GM12878 (cell line): ENCODE data around the gene APOA4. TPM values are rescaled to one million over a fixed set of nuclear protein-coding genes. Genes with fewer than 3 reads are reported as not detected.

Source experiments
- ATAC-seq: fragments of 200-7000 bp; cut with Tn5 transposase; 3 replicates; pipeline ENCODE4 v1.9.1; 2020; ENCODE audit warnings: mild to moderate bottlenecking, moderate library complexity
- BruUV-seq: library from RNA; stranded (reverse); fragments of 400-500 nt; replicated peaks from 2 replicates; lab custom pipeline; 2021; lab: Mats Ljungman, UMichigan
- CTCF ChIA-PET: fragments of 300-600 bp; sonication (Branson Sonifier 250); formaldehyde crosslinking; extraction: SDS; loops from one replicate; lab custom pipeline; 2021; ENCODE audit warnings: inconsistent platforms; lab: Yijun Ruan, JAX
- POLR2A ChIA-PET: fragments of 350-600 bp; formaldehyde crosslinking; extraction: SDS; loops from one replicate; lab custom pipeline; 2021; ENCODE audit warnings: inconsistent platforms; lab: Charles Lee
- RAD21 ChIA-PET: fragments of 300-600 bp; sonication (Branson Sonifier 250); formaldehyde crosslinking; loops from one replicate; lab custom pipeline; 2023; ENCODE audit warnings: antibody characterized with exemption; ENCODE audit not compliant: unreplicated experiment; lab: Charles Lee
- SMC1A ChIA-PET: fragments of 300-600 bp; sonication (Branson Sonifier 250); formaldehyde crosslinking; loops from one replicate; lab custom pipeline; 2023; ENCODE audit not compliant: unreplicated experiment, uncharacterized antibody; lab: Charles Lee
- DNase-seq: peaks from one replicate; pipeline ENCODE4 v3.0.0-alpha.2; 2011; ENCODE audit warnings: low read depth, low spot score
- FAIRE-seq: peaks from 3 replicates; lab custom pipeline; 2011; peaks lifted over from hg19 to GRCh38; lab: Jason Lieb, UNC
- H2AFZ ChIP-seq: 2 replicates; pipeline ENCODE4 v1.6.0; 2011; ENCODE audit warnings: low read depth, low read length, control low read depth; ENCODE audit not compliant: control insufficient read depth
- H3K27ac ChIP-seq: 2 replicates; pipeline ENCODE4 v1.5.1; 2011; ENCODE audit warnings: control low read depth; ENCODE audit not compliant: control insufficient read depth, insufficient read depth
- H3K27me3 ChIP-seq, 2 experiments: replicated peaks in 1 of 2; 2 replicates each; pipeline versions ENCODE4 v1.6.0 to v1.6.1; 2011; ENCODE audit warnings: low read length in 1 of 2; ENCODE audit not compliant: control insufficient read depth in 2 of 2, insufficient read depth in 2 of 2
- H3K36me3 ChIP-seq, 2 experiments: 2 replicates each; pipeline ENCODE4 v1.5.1; 2011; ENCODE audit warnings: low read length in 1 of 2; ENCODE audit not compliant: control insufficient read depth in 2 of 2, insufficient read depth in 2 of 2
- H3K4me1 ChIP-seq: 2 replicates; pipeline ENCODE4 v1.6.1; 2011; ENCODE audit warnings: mild to moderate bottlenecking, low read length, moderate library complexity, mixed read lengths; ENCODE audit not compliant: control insufficient read depth, insufficient read depth
- H3K4me2 ChIP-seq: 2 replicates; pipeline ENCODE4 v1.6.0; 2011; ENCODE audit warnings: control low read depth; ENCODE audit not compliant: control insufficient read depth, insufficient read depth
- H3K4me3 ChIP-seq: fragments of 200-600 bp; sonication (generic); 2 replicates; pipeline ENCODE4 v1.5.1; 2016
- H3K79me2 ChIP-seq: 2 replicates; pipeline ENCODE4 v1.6.0; 2011; ENCODE audit warnings: low read length; ENCODE audit not compliant: control insufficient read depth, insufficient read depth
- H3K9ac ChIP-seq: 2 replicates; pipeline ENCODE4 v1.8.0; 2011; ENCODE audit warnings: low read length, control low read depth, mixed read lengths; ENCODE audit not compliant: control insufficient read depth, insufficient read depth
- H3K9me3 ChIP-seq: replicated peaks from 3 replicates; pipeline ENCODE4 v1.5.1; 2011; ENCODE audit warnings: mild to moderate bottlenecking, low read length; ENCODE audit not compliant: control insufficient read depth, insufficient read depth
- H4K20me1 ChIP-seq: 2 replicates; pipeline ENCODE4 v1.6.0; 2011; ENCODE audit not compliant: control insufficient read depth, insufficient read depth
- KAT2A ChIP-seq: conservative IDR thresholded peaks from 2 replicates; pipeline ENCODE4 v1.6.1; 2011; ENCODE audit warnings: low read depth, low read length; ENCODE audit not compliant: control insufficient read depth
- POLR2AphosphoS5 ChIP-seq: IDR thresholded peaks from 2 replicates; pipeline ENCODE4 v1.6.1; 2011; ENCODE audit warnings: mild to moderate bottlenecking, low read length, inconsistent platforms
- ZNF384 ChIP-seq: IDR thresholded peaks from 2 replicates; pipeline ENCODE4 v1.6.1; 2012; ENCODE audit warnings: low read depth, mild to moderate bottlenecking, low read length, improper control_type of control experiment, borderline replicate concordance
- ZSCAN29 ChIP-seq: fragments of 450-650 bp; IDR thresholded peaks from 2 replicates; pipeline ENCODE4 v1.6.1; 2017; ENCODE audit warnings: mild to moderate bottlenecking, moderate library complexity
- WGBS: methylation state at CpG from one replicate; pipeline ENCODE4 v1.1.6; 2016; ENCODE audit warnings: low lambda C conversion rate; ENCODE audit not compliant: insufficient replicate concordance, insufficient coverage; ENCODE audit errors: missing lambda C conversion rate; 5-methylcytosine and 5-hydroxymethylcytosine counted together
- in situ Hi-C: fragments of 300-500 bp; cut with MboI; formaldehyde crosslinking; loops from 9 replicates; pipeline ENCODE4 v1.14.3; 2018; ENCODE audit warnings: mixed read lengths
- intact Hi-C: fragments of 100-400 bp; cut with micrococcal nuclease; formaldehyde crosslinking; loops from one replicate; pipeline ENCODE4 v1.14.2; 2022; ENCODE audit not compliant: unreplicated experiment
- polyA plus RNA-seq, 11 experiments: library from polyadenylated mRNA; depleted of rRNA in 4 of 11; unstranded in 6 of 11; stranded (reverse) in 5 of 11; fragments of >200 nt; fragmentation: Nextera tagmentation in 4 of 11; fragmentation: Illumina TruSeq in 1 of 11; extraction: Ambion mirVana in 4 of 11; extraction: Trizol in 1 of 11; gene quantifications; 1 replicate in 1 of 11; 2 replicates in 10 of 11; pipeline versions ENCODE4 v1.2.1 to v1.2.3, GENCODE V29; 2011 to 2016; ENCODE audit warnings: inconsistent platforms in 2 of 11, missing spikeins in 2 of 11, low read depth in 1 of 11
- total RNA-seq, 4 experiments: library from RNA; depleted of rRNA in 3 of 4; stranded (reverse); fragments of >200 nt in 3 of 4; fragmentation: Illumina TruSeq in 1 of 4; extraction: Trizol in 1 of 4; gene quantifications; 2 replicates each; pipeline versions ENCODE4 v1.2.1 to v1.2.3, GENCODE V29; 2013 to 2021
- TF ChIP-seq, protein P1 (sequence below): IDR thresholded peaks from 2 replicates; pipeline ENCODE4 v1.6.1; 2012; ENCODE audit warnings: improper control_type of control experiment, low read depth, low read length; ENCODE audit not compliant: insufficient replicate concordance
- TF ChIP-seq, protein P2 (sequence below): fragments of 450-650 bp; IDR thresholded peaks from 2 replicates; pipeline ENCODE4 v1.6.1; 2017; ENCODE audit warnings: borderline replicate concordance

APOA4 gene
- total and polyA plus RNA-seq, 10 of the 15 experiments (the other 5 are each of a cell fraction or from before 2014, with no cell fraction given), result not detected

DNA sequence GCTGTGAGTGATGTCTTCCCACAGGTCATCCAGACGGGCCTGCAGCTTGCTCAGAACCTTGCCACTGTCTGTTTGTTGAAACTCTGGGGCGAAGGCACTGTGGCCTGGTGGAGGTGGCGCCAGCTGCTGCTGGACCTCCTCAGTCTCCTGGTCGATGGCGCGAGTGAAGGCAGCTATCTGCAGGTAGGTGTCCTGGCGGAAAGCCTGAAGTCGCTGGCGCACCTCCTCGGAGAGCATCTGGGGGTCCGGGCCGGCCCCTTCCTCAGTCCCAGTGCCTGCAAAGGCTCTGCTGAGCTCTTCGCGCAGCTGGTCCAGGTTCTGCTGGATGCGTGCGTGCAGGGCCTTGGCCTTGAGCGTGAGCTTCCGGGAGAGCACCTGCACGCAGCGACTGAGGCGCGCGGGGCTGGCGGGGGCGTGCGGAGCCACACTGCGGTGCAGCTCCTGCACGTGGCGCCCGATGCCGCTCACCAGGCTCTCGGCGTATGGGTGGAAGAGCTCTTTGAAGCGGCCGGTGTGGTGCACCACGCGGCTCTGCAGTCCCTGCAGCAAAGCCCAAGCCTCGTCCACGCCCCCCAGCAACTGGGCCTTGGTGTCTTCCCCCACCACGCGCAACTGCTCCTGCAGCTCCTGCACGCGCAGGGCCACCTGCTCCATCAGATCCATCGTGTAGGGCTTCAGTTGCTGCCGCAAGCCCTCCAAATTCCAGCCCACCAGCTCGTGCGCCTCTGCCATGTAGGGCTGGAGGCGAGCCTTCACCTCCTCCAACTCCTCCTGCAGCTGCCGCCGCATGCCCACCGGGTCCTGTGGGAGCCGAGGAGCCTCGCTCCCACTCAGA, 32.7 kb downstream of the APOA4 start:
- H3K4me2 ChIP-seq, result no peak overlapping the region
- ChIA-PET RAD21 (interaction anchor here (1.0 to 3.5 kb wide), 16 partner anchors 8 to 440 kb away, joined by 3 to 56 read pairs (median 4); partner anchors contain the start of gene APOA1), POLR2A (interaction anchor here (1.7 kb wide), 1 partner anchor 45 kb away, joined by 9 read pairs; no protein-coding TSS in a partner anchor), SMC1A (interaction anchor here (0.7 to 7.5 kb wide), 10 partner anchors 23 to 437 kb away, joined by 3 to 46 read pairs (median 3); no protein-coding TSS in a partner anchor), CTCF (interaction anchor here (0.6 to 10.9 kb wide), 32 partner anchors 7 to 439 kb away, joined by 3 to 183 read pairs (median 6); partner anchors contain the start of genes APOA1, APOA4, BUD13 and SIDT2)
- H2AFZ ChIP-seq, result no peak overlapping the region
- H3K79me2 ChIP-seq, result peaks cover 20% of the 10 kb centered on the region
- FAIRE-seq, result no peak
- H3K9me3 ChIP-seq, result no peaks in the 10 kb centered on the region
- DNase-seq, result no peak
- 74% methylated on average over 53 of the region's 53 CpGs for WGBS
- H3K9ac ChIP-seq, result no peak overlapping the region
- BruUV-seq, result no TSS peak
- H3K36me3 ChIP-seq, result peaks cover 0 to 4% of the 10 kb centered on the region in 2 experiments; a peak in 3 of 4 replicates
- H3K4me1 ChIP-seq, result peaks cover 14% of the 10 kb centered on the region
- no peak overlapping the region for H3K27ac ChIP-seq
- in situ Hi-C loops (no loop called here), intact Hi-C loops (loop anchor here (1.0 to 5.0 kb wide), 3 partner anchors 46 to 437 kb away; no protein-coding TSS in a partner anchor)
- ATAC-seq, result no peak
- H3K27me3 ChIP-seq, result no peaks in the 10 kb centered on the region
- no peaks in the 10 kb centered on the region for H4K20me1 ChIP-seq
- H3K4me3 ChIP-seq, result no peak overlapping the region
- TF ChIP-seq ZNF384 (no peak), KAT2A (no peak), POLR2AphosphoS5 (no peak), ZSCAN29 (no peak)
- TF ChIP-seq, protein P1, sequence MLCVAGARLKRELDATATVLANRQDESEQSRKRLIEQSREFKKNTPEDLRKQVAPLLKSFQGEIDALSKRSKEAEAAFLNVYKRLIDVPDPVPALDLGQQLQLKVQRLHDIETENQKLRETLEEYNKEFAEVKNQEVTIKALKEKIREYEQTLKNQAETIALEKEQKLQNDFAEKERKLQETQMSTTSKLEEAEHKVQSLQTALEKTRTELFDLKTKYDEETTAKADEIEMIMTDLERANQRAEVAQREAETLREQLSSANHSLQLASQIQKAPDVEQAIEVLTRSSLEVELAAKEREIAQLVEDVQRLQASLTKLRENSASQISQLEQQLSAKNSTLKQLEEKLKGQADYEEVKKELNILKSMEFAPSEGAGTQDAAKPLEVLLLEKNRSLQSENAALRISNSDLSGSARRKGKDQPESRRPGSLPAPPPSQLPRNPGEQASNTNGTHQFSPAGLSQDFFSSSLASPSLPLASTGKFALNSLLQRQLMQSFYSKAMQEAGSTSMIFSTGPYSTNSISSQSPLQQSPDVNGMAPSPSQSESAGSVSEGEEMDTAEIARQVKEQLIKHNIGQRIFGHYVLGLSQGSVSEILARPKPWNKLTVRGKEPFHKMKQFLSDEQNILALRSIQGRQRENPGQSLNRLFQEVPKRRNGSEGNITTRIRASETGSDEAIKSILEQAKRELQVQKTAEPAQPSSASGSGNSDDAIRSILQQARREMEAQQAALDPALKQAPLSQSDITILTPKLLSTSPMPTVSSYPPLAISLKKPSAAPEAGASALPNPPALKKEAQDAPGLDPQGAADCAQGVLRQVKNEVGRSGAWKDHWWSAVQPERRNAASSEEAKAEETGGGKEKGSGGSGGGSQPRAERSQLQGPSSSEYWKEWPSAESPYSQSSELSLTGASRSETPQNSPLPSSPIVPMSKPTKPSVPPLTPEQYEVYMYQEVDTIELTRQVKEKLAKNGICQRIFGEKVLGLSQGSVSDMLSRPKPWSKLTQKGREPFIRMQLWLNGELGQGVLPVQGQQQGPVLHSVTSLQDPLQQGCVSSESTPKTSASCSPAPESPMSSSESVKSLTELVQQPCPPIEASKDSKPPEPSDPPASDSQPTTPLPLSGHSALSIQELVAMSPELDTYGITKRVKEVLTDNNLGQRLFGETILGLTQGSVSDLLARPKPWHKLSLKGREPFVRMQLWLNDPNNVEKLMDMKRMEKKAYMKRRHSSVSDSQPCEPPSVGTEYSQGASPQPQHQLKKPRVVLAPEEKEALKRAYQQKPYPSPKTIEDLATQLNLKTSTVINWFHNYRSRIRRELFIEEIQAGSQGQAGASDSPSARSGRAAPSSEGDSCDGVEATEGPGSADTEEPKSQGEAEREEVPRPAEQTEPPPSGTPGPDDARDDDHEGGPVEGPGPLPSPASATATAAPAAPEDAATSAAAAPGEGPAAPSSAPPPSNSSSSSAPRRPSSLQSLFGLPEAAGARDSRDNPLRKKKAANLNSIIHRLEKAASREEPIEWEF, result no peak
- TF ChIP-seq, protein P2, sequence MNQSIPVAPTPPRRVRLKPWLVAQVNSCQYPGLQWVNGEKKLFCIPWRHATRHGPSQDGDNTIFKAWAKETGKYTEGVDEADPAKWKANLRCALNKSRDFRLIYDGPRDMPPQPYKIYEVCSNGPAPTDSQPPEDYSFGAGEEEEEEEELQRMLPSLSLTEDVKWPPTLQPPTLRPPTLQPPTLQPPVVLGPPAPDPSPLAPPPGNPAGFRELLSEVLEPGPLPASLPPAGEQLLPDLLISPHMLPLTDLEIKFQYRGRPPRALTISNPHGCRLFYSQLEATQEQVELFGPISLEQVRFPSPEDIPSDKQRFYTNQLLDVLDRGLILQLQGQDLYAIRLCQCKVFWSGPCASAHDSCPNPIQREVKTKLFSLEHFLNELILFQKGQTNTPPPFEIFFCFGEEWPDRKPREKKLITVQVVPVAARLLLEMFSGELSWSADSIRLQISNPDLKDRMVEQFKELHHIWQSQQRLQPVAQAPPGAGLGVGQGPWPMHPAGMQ, result no peak
